NCI-H2029 (cell line): Measurements from ENCODE around the gene OTUD3.
"Not testable (repeated sequence)": the region's sequence is repeated elsewhere in the genome, so short reads cannot be mapped to it uniquely, and the experiment has no call there.

ENCODE experiments used
- DNase-seq: peaks from one replicate; lab custom pipeline; 2025; lab: John Stamatoyannopoulos, UW

OTUD3 gene

DNA sequence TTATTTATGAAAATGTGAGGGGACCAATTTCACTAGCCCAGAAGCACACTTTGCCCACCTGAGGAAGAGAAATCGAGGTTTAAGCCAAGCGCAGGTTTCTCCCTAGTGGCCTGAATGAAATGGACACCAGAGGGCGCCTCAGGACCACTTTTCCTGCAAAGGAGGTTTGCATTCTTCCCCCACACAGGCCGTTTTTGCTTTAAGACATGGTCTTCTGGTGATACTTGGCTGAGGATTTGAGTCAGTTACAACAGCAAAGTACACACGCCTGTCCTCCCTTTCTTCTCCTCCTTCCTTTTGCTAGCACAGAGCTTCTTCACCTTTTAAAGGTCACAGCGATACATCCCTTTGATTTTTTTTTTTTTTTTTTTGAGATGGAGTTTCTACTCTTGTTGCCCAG is 35.9 kb downstream of the OTUD3 start:
- DNase-seq, result peak; percentile 45

DNA sequence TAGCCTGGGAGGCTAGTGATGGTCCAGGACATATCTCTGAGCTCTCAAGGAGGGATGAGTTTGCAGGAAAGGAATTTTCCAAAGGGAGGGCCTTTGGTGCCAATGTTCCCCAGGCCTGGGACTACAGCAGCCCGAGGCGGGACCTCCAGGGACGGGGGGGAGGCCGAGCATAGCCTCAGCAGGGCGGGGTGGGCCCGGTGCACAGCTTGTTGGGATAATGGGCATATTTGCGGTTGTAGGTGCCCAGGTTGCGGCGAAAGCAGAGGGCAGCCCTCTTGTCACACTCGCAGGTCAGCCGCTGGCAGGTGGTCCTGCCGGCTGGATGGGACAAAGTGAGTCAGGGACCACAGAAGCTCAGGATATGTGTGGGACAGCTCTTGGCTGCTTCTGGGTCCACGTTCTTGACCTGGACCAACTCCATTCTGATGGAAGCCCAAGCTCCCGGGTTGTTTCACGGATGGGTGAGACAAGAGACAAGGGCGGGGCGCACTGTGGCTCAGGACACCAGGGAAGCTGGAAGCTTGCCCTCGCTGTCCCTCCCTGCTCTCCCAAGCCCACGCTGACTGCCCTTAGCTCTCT is 38.0 kb downstream of the OTUD3 start:
- no peak for DNase-seq

DNA sequence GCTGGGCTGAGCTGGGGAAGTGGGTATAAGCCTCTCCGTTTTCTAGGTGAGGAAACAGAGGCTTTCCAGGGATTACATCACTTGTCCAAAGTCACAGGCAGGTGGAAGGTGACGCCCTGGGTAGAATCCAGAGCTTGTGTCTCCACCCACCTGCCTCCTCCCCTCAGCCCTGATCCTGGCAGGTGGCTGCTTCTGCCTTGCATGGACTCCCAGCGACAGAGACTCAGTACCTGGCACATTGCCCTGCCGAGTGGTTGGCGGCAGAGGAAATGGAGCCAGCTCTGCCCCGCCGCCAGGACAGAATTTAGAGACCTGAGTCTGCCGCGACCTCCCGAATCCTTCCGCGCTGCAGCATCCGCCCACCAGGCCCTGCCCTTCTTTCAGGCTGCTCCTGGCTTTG is 39.1 kb downstream of the OTUD3 start:
- DNase-seq, result peak; percentile 91

DNA sequence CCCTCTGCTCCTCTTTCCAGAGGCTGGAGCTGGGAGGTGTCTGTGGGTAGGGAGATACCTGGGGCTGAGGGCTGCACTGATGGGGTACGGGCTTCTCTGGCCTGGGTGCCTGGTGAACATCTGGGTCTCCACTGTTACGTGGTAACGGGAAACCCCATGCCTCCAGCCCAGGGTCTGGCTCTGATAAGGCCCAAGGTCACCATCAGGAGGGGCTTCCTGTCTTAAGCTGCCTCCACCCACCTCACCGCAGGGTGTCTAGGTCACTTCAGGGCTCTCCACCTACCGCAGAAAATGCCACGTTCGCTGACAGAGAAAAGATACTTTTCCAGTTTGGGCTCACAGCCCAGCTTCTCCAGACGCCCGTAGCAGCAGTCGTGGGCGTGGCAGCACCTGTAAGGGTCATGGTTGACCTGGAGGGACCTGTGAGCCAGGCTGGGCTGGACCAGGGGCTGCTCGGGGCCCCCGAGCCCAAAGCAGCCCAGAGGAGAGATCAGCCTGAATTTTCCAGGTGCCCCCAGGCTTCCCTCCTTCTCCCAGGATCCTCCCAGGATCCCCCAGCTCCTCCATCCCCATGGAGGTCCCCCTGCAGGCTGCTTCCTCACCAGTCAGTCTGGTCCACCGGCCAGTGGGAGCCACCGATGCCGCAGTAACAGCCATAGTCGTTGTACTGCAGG is 40.0 kb downstream of the OTUD3 start:
- no peak for DNase-seq

DNA sequence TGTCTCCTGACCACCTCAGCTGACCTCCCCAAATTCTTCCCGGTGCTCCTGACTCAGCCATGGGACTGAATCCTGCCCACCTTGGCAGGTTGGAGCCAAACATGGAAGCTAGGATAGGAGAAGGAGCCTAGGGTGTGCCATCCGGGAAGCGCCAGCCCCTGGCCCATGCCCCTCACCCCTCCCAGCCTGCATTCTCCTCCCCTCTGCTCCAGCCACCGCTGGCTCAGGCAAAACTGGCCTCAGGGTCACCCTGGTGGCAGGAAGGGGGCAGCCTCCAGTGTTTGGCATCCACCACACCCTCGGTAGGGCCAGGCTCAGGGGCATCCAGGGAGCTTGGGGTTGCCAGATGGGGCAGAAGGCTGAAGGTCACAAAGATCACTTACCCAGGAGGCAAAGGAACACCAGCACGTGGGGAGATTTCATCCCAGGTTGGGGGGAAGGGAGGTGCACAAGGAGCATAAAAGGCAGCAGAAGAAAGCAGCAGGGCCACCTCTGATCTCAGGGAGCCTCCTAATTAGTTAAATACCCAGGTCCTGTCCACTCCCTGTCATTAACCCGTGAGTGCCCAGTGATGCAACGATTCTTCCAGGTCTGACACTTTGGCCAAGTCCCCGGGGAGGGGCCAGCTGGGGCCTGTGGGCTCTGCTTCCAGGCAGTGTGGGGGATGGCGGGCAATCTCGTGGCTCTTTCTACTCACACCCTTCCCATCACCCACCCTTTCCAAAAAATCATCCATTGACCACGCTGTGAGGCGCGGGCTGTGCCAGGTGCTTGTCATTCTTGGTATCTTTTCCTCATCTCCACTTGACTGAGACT is 41.1 kb downstream of the OTUD3 start, which contains the start of gene PLA2G2E:
Gene PLA2G2E (minus strand): TSS at position 481 of the 816 bp plus-strand sequence. CDS start 58 bp downstream, at position 423.
- DNase-seq, result no peak

DNA sequence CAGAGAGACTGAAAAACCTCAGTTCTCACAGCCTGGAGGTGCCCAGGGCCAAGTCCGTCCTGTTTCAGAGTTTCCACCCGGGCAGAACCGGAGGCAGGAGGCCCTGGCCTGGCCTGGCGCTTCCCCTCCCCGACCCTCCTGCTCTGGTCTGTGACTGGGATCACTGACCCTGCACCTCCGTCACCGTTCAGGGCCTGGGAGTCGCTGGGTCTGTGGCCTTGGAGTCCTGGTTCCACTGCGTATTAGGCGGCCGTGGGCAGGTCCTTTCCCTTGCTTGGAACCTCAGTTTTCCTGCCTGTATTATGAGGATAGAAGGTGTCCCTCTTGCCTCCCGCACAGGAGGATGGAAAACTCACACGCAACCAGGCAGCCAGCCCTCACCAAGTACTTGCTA is 41.8 kb downstream of the OTUD3 start:
- no peak for DNase-seq

DNA sequence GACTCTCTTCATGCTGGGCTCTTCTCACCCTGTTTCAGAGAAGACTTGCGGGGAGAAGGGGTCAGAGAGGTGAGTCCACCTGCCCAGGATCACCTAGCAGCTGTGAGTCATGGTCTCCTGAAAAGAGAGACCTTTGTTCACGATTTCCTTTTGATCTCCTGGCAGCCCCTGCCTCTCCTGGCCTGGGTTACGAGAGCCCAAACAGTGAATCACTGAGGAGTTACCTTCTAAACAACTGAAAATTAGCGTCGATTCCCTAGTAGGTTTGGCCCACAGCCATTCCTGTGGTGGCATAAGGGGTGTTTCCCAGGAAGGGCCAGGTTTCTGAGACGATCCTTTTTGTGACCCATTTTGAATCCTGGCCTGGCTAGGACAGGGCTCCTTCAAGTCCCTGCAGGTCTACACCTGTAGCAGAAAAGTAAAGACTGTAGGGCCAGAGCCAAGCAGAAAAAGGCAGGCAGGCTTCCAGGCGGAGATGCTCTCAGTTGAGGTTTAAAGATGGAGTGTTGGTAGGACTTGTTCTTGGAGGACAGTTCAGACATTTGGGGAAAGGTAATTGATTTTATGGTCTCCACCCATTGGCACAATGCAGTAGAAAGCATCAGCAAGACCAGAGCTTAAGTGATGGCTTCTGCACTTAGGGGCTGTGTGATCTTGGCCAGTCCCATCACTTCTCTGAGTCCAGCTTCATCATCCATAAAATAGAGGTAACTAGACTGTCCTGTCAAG is 43.3 kb downstream of the OTUD3 start:
- DNase-seq, result peak; percentile 16

DNA sequence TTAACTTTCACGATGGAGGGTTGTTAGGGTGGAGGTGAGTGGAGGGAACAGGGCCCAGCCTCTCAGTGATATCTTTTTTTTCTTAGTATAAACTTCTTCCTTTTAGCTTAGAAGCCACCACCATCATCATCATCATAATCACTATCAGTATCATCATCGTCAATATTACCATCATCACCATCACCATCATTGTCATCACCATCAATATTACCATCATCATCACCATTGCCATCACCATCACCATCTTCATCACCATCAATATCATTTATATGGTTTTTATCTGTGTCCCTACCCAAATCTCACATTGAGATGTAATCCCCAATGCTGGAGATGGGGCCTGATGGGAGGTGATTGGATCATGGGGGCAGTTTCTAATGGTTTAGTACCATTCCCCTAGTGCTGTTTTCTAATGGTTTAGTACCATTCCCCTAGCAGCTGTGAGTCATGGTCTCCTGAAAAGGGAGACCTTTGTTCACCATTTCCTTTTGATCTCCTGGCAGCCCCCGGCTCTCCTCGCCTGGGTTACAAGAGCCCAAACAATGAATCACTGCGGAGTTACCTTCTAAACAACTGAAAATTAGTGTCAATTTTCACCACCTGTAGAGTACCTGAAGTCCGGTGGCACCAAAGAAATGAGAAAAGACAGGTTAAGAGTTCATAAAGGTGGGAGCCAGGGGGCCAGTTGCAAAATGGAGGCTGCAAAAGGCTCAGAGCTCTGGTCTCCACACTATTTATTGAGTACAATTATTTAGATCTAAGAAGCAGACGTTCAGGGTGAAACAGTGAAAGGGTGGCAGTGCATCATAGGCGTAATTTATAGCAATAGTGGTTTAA is 44.3 kb downstream of the OTUD3 start:
- DNase-seq, result no peak

DNA sequence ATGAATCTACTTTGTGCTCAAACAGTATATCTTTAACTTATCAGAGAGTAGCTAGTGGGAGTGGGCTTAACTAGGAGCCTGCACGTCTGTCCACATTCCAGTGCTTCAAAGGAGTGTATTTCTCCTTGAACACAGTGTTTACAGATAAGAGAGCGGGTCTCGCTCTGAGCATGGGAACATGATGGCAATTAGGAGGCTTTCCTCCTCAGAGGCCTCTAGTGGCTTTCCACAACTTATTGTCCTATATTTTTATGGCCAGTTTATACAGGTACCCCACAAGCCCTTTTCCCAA is 44.9 kb downstream of the OTUD3 start:
- DNase-seq, result not testable (repeated sequence)

DNA sequence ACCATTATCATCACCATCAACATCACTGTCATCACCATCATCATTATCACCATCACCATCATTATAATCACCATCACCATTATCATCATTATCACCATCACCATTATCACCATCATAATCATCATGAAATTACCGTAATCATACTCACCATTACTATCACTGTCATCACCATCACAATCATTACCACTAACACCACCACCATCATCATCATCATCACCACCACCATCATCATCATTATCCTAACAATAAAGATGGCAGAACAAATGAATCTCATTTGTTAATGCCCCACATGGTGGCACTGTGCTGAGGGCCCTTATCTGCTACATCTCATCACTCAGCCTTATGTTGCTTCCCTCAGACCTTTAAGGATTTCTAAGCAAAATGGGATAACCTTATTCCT is 50.7 kb downstream of the OTUD3 start:
- no peak for DNase-seq

DNA sequence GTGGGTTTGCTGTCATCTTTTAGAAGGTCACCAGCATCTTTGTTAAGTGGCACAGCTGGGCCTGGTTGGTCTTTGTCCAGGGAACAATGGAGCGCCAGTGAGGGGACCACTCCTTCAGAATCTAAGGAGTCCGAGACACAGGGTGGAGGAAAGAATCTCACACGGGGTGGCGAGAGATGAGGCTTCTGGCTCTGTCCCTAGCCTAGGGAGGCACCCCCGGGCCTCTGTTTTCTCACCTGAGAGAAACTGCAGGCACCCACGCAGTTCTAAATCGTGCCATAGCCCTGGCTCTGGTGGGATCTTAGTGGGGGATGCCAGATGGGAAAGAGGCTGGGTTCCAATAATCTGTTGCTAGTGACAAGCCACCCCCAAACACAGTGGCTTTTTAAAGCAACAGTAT is 52.1 kb downstream of the OTUD3 start:
- DNase-seq, result no peak

DNA sequence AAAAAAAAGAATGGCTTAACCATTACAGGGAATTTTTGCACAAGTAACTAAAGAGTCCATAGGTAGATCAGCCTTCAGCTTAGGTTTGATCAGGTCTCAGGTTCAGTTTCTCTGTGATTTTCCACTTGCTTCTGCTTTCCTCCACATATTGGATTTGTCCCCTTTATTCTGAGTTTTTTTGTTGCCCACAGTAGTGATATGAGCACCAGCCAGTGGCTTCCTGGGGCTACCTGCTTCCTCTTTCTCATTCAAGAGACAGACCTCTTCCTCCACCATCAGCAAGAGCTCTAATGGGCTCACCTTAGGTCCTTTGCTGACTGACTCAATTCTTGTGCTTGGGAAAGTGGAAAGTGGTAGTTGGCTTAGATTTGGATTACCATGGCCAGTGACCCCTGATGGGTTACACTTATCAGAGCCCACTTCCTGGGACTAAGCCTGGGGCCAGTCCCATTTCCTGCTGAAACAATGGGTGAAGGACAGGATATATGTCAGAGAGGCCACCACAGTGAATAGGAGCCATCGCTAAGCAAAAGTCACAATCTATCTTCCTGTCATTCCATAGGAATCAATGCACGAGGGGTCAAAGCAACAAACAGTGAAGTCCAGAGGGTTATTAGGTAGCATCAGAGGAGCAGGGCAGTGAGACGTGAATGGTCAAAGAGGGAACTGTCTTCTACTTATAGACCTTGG is 54.0 kb downstream of the OTUD3 start:
- DNase-seq, result no peak

DNA sequence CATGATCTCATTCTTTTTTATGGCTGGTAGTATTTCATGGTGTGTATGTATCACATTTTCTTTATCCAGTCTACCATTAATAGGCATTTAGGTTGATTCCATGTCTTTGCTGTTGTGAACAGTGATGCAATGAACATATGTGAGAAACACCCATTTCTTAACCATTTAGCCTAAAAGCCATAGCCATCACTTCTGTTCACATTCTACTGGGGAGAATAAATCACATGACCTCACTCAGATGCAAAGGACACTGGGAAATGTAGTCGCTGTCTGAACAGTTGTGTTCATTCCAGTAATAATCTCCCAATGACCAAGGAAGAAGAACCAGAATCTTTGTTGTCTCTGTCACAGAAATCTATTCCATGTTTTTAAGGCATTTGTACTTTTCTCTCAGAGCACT is 56.3 kb downstream of the OTUD3 start:
- DNase-seq, result no peak

DNA sequence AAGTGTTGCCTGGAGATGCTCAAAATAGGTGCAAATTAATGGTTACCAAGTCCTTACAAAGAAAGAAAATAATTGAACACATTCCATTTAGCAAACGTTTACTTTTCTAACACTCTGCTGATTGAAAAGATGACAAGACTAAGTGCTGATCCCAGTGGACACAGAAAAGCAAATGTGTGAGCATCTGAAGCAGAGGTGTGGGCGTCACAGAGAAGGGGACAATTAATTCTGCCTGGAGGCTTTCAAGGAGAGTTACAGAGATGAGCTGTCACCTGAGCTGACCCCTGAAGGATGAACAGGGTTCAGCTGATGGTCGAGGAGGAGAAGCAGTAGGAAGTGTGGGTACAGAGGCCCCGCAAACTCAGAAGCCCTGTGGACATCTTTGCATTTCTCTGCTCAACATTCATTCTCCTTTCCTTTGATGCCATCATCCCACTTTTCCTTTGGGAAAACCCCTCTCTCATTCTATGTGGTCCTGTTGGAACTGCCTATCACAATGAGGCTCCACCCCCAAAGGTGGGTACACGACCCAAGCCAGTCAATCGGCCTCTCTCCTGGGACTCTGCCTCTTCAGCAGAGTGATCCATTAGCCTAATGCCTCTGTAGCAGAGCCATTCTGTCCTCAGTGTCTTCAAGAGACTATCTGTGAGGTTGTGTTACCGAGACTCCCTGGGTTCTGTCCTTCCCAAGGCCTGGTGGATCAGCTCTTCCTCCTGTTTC is 58.5 kb downstream of the OTUD3 start:
- DNase-seq, result no peak

DNA sequence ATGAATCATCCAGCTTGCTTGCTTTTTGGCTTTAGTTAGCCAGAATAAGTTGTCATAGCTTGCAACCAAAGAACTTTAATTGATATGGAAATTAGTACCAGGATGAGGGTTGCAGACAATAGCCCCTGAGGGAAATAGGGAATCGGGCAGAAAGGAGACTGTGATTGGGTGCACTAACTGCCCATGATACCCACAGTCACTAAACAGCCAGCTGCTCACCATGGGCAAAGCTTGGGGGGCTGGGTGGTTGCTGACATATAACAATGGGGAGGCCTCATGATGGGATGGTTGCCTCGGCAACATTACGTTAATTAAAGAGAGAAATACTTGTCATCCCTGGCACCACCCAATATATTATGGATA is 59.0 kb downstream of the OTUD3 start:
- no peak for DNase-seq

DNA sequence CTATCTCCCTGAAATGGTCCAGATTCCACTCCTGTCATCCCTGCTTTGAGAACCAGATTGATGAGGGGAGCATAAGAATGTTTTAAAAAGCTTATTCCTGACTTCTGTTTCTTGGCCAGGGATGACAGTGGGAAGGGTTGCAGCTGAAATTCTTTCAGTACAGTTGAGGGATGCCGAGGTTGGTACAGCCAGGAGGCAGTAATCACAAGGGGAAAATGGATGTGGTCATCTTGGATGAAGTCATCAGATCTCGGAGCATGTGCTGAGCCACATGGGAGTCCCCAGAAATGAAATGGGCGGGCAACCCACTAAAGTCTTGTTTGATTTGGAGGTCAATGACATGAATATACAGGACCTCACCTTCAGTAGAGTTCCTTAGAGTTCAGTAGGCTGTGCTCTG is 59.9 kb downstream of the OTUD3 start:
- DNase-seq, result no peak

DNA sequence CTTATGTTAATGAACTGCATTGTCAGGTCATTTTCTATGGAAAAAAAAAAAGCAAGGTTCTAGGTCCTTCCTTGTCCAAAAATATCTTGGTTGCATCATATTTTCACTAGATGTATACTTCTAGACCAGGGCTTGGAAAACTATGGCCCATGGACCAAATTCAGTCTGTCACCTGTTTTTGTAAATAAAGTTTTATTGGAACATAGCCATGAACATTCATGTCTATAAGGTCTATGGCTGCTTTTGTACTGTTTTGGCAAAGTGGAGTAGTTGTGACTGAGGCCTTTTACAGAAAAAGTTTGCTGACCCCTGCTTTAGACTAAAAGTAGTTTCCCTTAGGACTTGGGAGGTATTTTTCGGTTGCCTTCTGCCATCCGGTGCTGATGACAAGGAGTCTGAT is 60.5 kb downstream of the OTUD3 start:
- DNase-seq, result no peak

DNA sequence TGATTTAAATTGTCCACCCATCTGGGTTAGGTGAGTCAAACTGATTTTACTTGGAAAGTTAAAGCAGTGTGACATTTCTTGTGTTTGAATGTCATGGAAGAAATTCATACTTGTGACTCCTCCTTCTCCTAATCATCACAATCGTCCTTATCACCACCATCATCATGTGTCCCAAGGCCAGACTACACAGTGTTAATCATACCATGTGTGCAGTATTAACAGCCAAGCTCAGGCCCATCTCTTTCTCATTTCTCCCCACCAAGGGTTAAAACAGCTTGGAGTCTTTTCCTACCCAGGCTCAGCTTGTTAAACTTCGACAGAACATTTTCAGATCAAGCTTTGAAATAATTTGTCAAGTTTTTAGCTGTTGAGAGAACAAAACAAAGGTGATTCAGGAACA is 63.7 kb downstream of the OTUD3 start:
- no peak for DNase-seq

DNA sequence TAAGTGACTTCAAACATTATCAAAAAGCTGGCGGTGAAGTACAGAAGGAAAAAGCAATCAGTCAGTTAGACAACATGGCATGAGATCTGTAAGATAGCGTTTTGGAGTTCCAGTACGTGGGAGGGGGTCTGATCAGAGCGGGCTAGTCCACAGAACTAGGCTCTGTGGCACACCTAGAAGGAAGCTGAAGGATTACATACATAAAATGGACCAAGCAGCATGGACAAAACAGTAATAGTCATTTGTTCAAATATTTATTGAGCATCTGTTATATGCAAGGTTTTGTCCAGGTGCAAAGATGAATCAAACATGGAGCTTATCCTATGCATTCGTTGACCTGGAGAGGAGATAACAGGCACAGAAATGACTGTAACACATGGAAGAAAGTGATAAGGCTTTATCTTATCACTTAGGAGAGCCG is 64.1 kb downstream of the OTUD3 start:
- no peak for DNase-seq

DNA sequence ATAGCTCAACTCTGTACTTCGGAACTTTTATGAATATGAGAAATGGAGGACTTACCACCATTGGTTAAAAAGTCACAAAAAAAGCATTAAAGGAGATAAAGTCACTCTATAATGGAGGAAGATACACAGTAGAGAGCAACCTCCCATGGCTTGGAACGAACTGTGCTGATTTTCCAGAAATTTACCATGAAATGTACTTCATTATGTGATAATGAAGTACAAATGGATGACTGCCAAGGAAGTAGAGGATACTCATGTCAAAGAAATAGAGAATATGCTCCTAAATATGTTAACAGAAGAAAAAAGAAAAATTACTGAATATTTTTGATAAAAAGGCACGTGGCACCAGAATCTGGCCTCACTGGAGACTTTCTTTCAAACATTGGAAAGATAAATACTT is 64.8 kb downstream of the OTUD3 start:
- no peak for DNase-seq

DNA sequence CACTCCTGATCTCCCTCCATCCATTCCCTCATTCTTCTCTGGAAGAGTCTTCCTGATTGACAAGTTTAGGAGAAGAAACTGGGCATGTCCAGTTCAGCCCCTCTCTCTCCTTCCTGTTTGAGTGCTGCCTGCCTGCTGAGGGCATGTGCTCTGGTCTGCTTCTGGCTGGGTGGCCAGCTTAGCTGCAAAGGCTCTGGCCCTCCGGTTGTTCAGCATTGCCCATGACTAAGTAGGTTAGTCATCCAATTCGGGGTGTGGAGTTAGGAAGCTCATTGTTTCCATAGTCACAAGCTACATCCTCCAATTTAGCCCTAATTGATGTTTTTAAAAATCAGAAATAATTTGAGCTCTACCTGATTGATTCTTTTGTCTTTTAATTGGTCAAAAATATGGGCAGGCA is 66.8 kb downstream of the OTUD3 start:
- no peak for DNase-seq
